K562 (cell line): ENCODE results near the gene STARD8. TPM values are rescaled to one million over a fixed set of nuclear protein-coding genes. Genes with fewer than 3 reads are reported as not detected.

Experiments used
- CC2D1A ChIP-seq: fragments of 450-650 bp; IDR thresholded peaks from 2 replicates; pipeline ENCODE4 v1.6.1; 2017; ENCODE audit warnings: mild to moderate bottlenecking
- CTCFL ChIP-seq: IDR thresholded peaks from 2 replicates; pipeline ENCODE4 v1.6.1; 2011; ENCODE audit warnings: borderline replicate concordance, low read depth, mild to moderate bottlenecking, moderate library complexity, low read length; ENCODE audit not compliant: insufficient read depth, poor library complexity, severe bottlenecking
- ILF3 ChIP-seq: fragments of 450-650 bp; IDR thresholded peaks from 2 replicates; pipeline ENCODE4 v1.6.1; 2018; ENCODE audit warnings: antibody characterized with exemption, mild to moderate bottlenecking, moderate library complexity, borderline replicate concordance
- NBN ChIP-seq: fragments of 450-650 bp; IDR thresholded peaks from 2 replicates; pipeline ENCODE4 v1.6.1; 2016; ENCODE audit warnings: low read depth, mild to moderate bottlenecking
- POLR3A ChIP-seq: IDR thresholded peaks from 2 replicates; pipeline ENCODE4 v1.6.1; 2011; ENCODE audit warnings: borderline replicate concordance, mild to moderate bottlenecking, moderate library complexity; ENCODE audit not compliant: insufficient read length, insufficient read depth; ENCODE audit errors: extremely low read depth
- RAD21 ChIP-seq, 2 experiments: fragments of 250-450 bp in 1 of 2; fragments of 450-650 bp in 1 of 2; sonication (Bioruptor Pico) in 1 of 2; formaldehyde crosslinking in 1 of 2; IDR thresholded peaks in 1 of 2; conservative IDR thresholded peaks in 1 of 2; 2 replicates each; pipeline versions ENCODE4 v1.4.0 to v1.8.0; 2020 to 2022; ENCODE audit warnings: mild to moderate bottlenecking in 2 of 2, moderate library complexity in 1 of 2
- SRSF1 ChIP-seq: fragments of 200-400 bp; formaldehyde crosslinking; IDR thresholded peaks from 2 replicates; pipeline ENCODE4 v1.6.1; 2017; ENCODE audit warnings: mild to moderate bottlenecking, low read depth, low read length, moderate library complexity
- ZBTB40 ChIP-seq, 2 experiments: fragments of 450-650 bp in 1 of 2; sonication (generic) in 1 of 2; formaldehyde crosslinking in 1 of 2; IDR thresholded peaks; 2 replicates each; pipeline versions ENCODE4 v1.7.1 to v1.9.0; 2016 to 2022; ENCODE audit warnings: inconsistent platforms in 1 of 2, mild to moderate bottlenecking in 1 of 2, missing genetic modification reagents in 1 of 2
- ZKSCAN8 ChIP-seq: fragments of 200-800 bp; sonication (Bioruptor generic); IDR thresholded peaks from 2 replicates; pipeline ENCODE4 v1.6.1; 2016; ENCODE audit warnings: missing genetic modification characterization, missing compliant biosample characterization
- ZNF41 ChIP-seq: fragments of 250-450 bp; sonication (Bioruptor Pico); conservative IDR thresholded peaks from 2 replicates; pipeline ENCODE4 v1.4.0; 2020; ENCODE audit warnings: mild to moderate bottlenecking
- ZNF512 ChIP-seq: IDR thresholded peaks from 2 replicates; pipeline ENCODE4 v1.6.1; 2016; ENCODE audit warnings: missing genetic modification characterization, missing compliant biosample characterization
- ZNF644 ChIP-seq: fragments of 200-800 bp; sonication (Bioruptor generic); IDR thresholded peaks from 2 replicates; pipeline ENCODE4 v1.6.1; 2016; ENCODE audit warnings: low read depth, missing genetic modification characterization, missing compliant biosample characterization
- ZNF668 ChIP-seq: fragments of 250-450 bp; sonication (Bioruptor Pico); IDR thresholded peaks from 2 replicates; pipeline ENCODE4 v1.8.0; 2022; ENCODE audit warnings: mild to moderate bottlenecking, inconsistent platforms
- polyA plus RNA-seq, 8 experiments: library from polyadenylated mRNA; depleted of rRNA in 4 of 8; stranded (reverse) in 5 of 8; unstranded in 3 of 8; fragments of >200 nt; fragmentation: Nextera tagmentation in 2 of 8; fragmentation: Illumina TruSeq in 1 of 8; extraction: Ambion mirVana in 2 of 8; extraction: Trizol in 1 of 8; gene quantifications; 2 replicates each; pipeline versions ENCODE4 v1.2.1 to v1.2.3, GENCODE V29; 2011 to 2014; ENCODE audit warnings: inconsistent platforms in 1 of 8, missing spikeins in 1 of 8
- total RNA-seq, 7 experiments: library from RNA; depleted of rRNA in 6 of 7; stranded (reverse); fragments of >200 nt in 6 of 7; fragmentation: Illumina TruSeq in 2 of 7; extraction: Trizol in 2 of 7; gene quantifications; 2 replicates each; pipeline versions ENCODE4 v1.2.1 to v1.2.3, GENCODE V29; 2011 to 2021; ENCODE audit warnings: low replicate concordance in 1 of 7

STARD8 gene
- total and polyA plus RNA-seq, 9 of the 15 experiments (the other 6 are each of a cell fraction or from before 2014, with no cell fraction given), result 1.6 to 35.0 (median 15.9) TPM

GRCh38 chrX:68732906-68733493 lies 85.5 kb downstream of the STARD8 start (continued):
- TF ChIP-seq CC2D1A (0 out of 2 replicates have a peak, but pooled peaks have one; percentile 17), ZNF41 (CRISPR knock-in tag) (no peak), ZNF644 (tag) (no peak), ZBTB40 (IDR thresholded peaks at IDR 0.05) (no peak), ZBTB40 (CRISPR knock-in tag; IDR thresholded peaks at IDR 0.05) (no peak), ZNF512 (tag) (no peak), SRSF1 (no peak), CTCFL (peak; percentile 23), ILF3 (no peak), POLR3A (no peak), RAD21 (CRISPR knock-in tag; conservative IDR thresholded peaks at IDR 0.05 in 1 of 2, IDR thresholded peaks at IDR 0.05 in 1 of 2) (peak; percentile 50 to 83), ZNF668 (CRISPR knock-in tag) (no peak), ZKSCAN8 (CRISPR knock-in tag) (no peak), NBN (no peak)
